ENCODE data around the gene ROR2.
"Not testable (repeated sequence)": the region's sequence is repeated elsewhere in the genome, so short reads cannot be mapped to it uniquely, and the experiment has no call there.

ROR2 gene

DNA sequence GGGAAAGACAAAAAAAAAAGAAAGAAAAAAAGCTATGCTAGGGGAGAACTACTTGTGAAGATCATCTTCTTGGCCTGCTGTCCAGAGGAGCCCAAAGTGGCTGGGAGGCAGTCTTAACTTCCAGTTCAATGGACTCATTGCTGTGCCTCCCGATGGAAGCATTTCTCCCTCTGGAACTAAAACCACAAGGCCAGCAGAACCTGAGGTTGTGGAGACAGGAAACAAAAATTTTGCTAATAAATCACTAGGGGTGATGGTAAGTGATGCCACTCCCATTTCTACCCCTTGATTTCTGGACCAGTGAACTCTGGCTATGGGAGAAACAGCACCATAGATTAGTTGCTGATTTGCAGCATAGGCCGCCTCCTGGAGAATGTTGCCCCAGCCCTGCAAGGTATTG lies 402.9 kb downstream of the ROR2 start:
- no peak for DNase-seq

DNA sequence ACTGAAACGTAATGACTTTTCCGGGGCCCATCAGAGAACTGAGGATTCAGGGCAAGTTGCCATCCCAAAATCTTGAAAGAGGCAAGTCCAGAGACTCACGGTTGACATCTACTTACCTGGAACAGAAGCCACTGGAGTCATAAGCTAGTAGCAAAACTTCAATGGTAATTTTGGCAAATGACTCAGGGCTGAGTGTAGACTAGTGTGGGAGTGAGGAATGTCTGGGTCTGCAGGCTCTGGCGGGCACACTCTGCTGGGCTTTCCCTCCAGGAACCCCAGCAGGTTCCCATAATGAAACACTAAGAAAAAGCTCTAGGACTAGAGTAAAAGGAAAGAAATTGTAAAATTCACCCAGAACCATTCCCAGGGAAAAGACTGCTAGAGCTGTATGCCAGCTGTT lies 403.5 kb downstream of the ROR2 start:
- no peak for DNase-seq

DNA sequence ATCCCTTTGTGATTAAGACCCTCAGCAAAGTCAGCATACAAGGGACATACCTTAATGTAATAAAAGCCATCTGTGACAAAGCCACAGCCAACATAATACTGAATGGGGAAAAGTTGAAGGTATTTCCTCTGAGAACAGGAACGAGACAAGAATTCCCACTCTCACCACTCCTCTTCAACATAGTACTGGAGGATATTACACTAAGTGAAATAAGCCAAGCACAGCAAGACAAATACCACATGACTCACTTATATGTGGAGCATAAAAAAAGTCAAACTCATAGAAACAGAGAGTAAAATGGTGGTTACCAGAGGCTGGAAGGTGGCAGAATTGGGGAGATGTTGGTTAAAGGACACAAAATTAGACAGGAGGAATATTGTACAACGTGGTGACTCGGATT lies 408.3 kb downstream of the ROR2 start:
- DNase-seq: no peak

DNA sequence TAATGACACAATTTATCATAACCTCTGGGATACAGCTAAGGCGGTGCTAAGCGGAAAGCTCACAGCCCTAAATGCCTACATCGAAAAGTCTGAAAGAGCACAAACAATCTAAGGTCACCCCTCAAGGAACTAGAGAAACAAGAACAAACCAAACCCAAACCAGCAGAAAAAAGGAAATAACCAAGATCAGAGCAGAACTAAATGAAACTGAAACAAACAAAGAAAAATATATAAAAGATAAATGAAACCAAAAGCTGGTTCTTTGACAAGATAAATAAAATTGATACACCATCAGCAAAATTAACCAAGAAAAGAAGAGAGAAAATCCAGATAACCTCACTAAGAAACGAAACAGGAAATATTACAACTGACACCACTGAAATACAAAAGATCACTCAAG lies 409.5 kb downstream of the ROR2 start:
- DNase-seq: peak; percentile 57

DNA sequence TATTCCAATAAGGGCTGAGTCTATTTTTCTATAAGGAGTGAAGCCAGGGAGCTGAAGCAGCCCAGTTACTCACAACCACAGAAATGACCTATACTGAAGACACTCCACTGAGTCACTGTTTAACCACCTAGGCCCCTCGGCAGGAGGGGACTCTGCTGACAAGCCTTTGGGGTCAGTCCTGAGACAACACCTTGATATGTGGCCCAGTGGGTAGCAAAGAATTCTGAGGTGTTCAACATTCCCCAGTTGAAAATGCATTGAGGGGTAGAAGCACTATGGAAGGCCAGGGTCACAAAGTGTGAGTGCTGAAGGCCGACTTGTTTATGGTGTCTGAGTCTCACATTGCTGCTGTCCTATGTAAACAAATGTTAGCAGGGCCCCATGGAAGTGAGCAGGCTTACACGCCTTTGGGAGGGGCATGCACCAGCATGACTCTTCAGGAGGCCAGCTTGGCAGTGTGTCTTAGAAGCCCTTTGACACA lies 413.8 kb downstream of the ROR2 start:
- DNase-seq: no peak

DNA sequence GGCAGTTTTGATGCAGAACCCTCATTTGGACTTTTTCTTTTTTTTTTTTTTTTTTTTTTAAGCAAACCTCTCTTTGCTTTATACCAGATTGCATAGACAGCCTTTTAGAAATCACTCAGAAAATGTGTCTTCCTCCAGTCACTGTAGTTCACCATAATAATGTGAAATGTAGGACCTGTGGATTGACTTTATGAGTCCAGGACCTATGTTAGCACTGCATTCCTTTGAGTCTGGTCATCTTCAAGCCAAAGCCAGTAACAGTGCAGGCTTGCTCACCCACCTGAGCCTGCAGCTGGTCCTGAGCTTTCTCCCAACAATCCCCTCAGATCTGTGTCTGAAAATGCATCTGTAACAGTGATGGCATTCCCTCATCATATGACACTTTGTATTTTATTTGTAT lies 415.7 kb downstream of the ROR2 start:
- DNase-seq: no peak

DNA sequence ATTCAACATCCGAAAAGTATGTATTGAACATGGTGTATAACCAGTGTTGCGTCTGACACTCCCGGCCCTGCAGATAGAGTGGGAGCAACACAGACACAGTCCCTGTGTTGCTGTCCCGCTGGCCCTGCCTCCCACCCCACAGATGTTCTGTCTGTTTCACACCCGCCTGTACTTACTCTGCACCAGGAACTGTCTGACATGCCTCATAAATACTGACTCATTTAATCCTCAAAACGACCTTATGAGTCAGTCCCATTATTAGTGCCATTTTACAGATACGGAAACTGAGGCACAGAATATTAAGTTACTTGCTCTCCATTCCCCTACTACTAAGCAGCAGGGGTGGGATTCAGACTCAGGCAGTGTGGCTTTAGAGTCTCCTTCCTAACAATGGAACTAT lies 416.6 kb downstream of the ROR2 start:
- DNase-seq: no peak

DNA sequence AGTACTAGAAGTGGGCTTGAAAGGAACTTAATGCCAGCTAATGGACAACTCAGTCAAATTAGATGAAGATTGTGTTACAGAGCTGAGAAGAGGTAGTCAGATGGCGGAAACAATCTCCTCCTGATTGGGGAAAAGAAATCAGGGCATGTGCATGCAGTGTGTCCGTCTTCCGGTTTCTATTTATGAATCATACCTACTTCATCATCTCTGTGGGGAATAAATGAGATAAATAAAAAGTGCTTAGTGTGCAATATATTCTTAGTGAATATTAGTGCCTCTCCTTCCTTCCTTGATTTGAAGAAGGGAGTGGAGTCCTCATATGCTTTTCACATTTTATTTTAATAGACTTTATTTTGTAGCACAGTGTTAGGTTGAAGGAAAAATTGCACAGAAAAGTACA lies 417.7 kb downstream of the ROR2 start:
- no peak for DNase-seq

DNA sequence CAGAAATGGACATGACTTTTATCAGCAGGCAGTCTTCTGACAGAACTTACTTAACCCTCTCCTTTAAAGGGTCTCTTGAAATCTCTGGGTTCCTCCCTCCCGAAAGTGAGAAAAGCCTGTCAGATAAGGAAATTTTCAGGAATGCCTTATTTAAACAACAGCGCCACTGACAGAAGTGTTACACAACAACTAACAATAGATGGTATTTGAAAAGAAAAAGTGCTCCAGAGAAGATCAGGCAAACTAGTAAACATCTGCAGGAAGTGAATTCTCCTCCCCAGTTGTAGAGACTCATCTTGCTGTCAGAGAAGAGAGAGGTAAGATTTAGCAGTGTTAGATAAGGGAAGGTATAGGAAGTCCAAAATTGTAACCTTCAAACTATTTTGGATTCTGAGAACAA lies 419.2 kb downstream of the ROR2 start:
- no peak for DNase-seq

DNA sequence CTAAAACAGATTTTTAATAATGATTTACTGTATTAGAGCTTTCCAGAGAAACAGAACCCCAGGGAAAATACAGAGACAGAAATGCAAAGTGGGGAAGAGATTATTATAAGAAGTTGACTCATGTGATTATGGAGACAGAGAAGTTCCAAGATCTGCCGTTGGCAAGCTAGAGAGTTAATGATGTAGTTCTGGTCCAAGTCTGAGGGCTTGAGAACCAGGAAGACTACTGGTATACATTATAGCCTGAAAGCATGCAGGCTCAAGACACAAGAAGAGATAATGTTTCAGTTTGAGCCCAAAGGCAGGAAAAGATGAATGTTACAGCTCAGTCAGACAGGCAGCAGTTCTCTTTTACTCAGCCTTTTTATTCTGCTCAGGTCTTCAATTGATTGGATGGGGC lies 427.5 kb downstream of the ROR2 start:
- DNase-seq: no peak

DNA sequence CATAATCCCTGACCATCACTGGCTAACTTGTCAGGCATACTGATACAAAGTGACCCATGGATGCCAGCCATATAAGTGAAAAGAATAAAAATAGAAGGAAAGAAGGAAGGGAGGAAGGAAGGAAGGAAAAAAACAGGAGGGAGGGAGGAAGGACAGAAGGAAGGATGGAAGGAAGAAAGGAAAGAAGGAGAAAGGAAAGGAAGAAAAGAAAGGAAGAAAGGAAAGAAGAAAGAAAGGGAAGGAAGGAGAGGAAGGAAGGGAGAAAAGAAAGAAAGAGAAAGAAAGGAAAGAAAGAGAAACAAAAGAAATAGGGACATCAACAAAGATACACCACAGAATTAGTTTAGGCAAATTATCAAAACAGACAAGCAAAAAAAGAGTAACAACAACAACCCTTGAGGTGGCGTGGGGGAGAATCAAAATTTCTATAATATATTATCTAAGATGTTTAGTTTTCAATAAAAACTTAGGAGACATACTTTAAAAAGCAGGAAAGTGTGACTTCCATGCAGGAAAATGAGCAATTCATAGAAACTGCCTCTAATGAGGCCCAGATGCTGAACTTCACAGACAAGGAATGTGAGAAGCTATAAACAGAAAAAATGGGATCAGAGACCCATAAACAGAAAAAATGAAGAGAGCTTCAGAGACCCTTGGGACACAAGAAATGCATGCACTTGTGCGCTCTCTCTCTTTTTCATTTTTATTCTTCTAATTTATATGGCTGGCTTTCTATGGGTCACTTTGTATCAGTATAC lies 430.3 kb downstream of the ROR2 start:
- no peak for DNase-seq

DNA sequence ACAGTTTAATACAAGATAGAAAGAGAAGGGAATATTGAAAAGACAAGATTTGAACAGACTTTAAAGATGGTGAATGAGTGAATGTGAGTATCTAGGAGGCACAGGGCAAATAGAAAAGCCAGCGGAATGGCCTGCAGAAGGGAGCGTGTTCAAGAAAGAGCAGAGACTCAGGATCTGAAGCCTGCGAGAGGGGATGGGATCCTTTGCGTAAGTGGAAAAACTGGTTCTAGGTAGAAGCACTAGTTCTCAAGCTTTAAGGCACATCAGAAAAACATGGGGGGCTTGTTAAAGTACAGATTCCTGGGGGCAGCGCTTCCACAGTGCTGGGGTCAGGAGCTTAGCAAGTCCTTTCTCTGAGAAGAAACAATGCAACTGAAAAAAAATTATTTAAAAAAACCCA lies 431.6 kb downstream of the ROR2 start:
- no peak for DNase-seq

DNA sequence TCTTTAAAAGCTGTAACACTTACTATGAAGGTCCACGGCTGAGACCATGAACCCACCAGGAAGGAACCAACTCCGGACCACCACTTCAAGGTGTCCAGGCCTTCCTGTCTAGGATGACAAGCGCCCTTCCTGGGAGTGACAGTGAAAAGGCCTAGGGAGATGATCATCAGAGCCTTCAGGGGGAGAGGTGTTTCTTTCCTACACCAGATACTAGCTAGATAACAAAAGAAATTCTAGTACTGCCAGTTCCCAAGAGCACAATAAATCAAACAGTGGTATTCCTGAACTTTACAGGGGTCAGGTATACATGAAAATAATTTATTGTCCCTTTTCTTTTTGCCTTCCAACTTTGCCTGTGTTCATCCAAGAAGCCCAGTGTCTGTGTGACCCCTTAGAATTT lies 432.2 kb downstream of the ROR2 start:
- DNase-seq: no peak

DNA sequence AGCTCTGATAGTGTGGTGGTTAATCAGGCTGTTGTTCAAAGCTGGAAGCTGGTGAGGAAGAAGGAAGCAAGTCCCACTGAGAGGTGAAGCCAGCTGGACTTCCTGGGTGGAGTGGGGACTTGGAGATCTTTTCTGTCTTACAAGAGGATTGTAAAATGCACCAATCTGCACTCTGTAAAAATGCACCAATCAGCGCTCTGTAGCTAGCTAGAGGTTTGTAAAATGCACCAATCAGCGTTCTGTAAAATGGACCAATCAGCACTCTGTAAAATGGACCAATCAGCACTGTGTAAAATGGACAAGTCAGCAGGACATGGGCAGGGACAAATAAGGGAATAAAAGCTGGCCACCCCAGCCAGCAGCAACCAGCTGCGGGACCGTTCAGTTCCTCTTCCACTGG lies 432.7 kb downstream of the ROR2 start:
- DNase-seq: not testable (repeated sequence)

DNA sequence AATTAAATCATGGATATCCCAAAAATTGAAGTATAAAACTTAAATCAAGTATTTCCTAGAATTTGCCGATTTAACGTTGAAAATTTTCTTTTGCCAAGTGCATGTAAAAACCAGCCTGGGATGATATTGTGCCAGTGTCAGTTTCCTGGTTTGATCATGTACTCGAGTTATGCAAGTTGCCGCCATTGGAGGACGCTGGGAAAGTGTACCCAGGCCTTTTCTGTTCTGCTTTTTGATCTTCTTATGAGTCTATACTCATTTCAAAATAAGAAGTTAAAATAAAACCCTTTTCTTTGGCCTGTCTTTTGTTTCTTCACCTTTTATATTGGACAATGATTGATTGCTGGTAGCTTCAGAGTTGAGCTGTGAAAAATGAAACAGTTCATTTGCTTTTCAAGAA lies 433.3 kb downstream of the ROR2 start:
- peak; percentile 88 for DNase-seq

DNA sequence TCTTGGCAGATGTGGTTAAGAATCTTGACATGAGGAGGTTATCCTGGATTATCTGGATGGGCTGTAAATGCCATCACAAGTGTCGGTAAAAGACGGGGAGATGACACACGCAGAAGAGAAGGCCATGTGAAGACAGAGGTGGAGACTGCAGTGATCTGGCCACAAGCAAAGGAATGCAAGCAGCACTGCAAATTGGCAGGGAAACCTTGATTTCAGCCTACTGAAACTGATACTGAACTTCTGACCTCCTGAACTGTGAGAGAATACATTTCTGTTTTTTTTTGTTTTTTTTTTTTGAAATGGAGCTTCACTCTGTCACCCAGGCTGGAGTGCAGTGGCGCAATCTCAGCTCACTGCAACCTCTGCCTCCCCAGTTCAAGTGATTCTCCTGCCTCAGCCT lies 433.9 kb downstream of the ROR2 start:
- peak; percentile 50 for DNase-seq

DNA sequence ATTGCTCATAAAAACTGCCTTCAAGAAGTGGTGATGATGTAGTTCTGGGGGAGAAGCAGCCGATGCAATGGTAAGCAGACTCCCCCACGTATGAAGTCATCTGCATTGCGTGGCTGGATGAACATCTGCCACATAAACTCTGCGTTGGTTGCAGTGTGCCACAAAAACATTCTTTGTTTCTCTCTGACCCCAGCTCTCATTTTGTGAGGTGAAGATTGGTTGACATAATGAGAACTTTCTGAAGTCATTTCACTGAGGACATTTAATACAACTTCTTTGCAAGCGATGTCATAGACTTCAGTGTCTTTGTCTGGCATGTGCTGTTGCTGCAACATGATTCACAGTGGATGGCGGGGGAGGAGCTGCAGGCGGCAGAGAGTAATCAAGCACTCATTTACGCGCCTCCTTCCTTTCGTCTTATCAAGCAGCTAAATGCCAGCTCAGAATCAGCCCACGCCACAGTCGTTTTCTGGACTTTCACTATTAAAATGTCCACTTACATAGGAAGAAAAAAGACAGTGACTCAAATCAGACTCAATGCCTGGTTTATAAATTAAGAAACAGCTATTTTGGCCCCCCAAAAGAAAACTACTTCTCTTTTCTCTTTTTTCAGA lies 434.8 kb downstream of the ROR2 start:
- peak; percentile 63 for DNase-seq

Measured in inflammatory macrophage treated with lipopolysaccharide for 4 hours (primary cell).